ENCODE results near the gene FER1L5. TPM values are rescaled to one million over a fixed set of nuclear protein-coding genes. Genes with fewer than 3 reads are reported as not detected.

The FER1L5 gene
- total RNA-seq, 4 donors from 2014 or later = not detected

DNA sequence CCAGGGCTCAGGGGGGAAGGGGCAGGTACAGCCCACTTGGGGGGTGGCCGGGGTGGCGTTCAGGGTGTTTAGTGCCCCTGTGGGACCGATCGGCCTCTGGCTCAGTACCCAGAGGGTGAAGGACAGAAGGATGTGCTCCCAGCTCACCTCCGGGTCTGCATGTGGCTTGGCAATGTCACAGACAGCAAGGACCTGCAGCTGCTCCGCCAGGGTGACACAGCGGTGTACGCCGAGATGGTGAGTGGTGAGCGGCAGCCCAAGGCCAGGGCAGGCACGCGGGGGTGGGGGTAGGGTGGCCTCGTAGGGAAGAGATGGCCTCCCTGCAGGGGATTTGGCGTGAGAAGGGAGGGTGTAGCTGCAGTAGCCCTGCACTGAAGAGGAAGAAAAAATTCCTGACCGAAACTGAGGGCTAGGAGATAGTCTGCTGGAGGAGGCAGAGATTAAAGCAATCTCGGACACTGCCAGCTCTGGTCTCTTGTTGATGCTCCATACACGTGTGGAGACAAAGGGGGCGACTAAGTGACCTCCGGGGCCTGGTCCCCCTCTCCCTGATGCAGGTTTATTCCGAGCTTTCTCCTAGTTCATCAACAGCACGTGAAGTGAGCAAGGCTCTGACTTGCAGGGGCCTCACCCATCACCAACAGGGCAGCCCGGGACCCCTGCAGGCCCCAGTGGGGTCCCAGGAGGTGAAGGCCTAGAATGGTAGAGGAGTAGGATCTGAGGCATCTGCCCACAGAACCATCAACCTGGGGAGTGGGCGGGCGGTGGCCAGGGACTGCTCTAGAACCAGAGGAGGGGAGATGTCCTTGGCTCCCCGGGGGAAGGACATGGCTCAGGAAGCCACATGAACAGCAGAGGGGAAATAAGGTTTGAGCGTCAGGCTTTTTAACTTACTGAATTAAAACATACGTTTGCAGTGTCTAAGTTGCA is 45.4 kb downstream of the FER1L5 start:
- Histone ChIP-seq H3K9me3 (no peaks in the 10 kb centered on the region), H3K36me3 (no peaks in the 10 kb centered on the region), H3K4me3 (no peak overlapping the region), H3K4me1 (peaks cover 0 to 9% (median 4%) of the 10 kb centered on the region in 3 donors), H3K27me3 (peaks cover 30% of the 10 kb centered on the region), H3K27ac (no peak overlapping the region)
- ATAC-seq = no peak
- 72% methylated on average over 6 to 13 of the region's 27 CpGs for WGBS, 2 donors (ENCODE audit: low coverage in 1 of 2)
- TF ChIP-seq EP300 (IDR thresholded peaks at IDR 0.05) (no peak), POLR2A (IDR thresholded peaks at IDR 0.05) (no peak), POLR2AphosphoS5 (IDR thresholded peaks at IDR 0.05) (no peak)
- TF ChIP-seq, protein P1, sequence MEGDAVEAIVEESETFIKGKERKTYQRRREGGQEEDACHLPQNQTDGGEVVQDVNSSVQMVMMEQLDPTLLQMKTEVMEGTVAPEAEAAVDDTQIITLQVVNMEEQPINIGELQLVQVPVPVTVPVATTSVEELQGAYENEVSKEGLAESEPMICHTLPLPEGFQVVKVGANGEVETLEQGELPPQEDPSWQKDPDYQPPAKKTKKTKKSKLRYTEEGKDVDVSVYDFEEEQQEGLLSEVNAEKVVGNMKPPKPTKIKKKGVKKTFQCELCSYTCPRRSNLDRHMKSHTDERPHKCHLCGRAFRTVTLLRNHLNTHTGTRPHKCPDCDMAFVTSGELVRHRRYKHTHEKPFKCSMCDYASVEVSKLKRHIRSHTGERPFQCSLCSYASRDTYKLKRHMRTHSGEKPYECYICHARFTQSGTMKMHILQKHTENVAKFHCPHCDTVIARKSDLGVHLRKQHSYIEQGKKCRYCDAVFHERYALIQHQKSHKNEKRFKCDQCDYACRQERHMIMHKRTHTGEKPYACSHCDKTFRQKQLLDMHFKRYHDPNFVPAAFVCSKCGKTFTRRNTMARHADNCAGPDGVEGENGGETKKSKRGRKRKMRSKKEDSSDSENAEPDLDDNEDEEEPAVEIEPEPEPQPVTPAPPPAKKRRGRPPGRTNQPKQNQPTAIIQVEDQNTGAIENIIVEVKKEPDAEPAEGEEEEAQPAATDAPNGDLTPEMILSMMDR (IDR thresholded peaks at IDR 0.05) = no peak

DNA sequence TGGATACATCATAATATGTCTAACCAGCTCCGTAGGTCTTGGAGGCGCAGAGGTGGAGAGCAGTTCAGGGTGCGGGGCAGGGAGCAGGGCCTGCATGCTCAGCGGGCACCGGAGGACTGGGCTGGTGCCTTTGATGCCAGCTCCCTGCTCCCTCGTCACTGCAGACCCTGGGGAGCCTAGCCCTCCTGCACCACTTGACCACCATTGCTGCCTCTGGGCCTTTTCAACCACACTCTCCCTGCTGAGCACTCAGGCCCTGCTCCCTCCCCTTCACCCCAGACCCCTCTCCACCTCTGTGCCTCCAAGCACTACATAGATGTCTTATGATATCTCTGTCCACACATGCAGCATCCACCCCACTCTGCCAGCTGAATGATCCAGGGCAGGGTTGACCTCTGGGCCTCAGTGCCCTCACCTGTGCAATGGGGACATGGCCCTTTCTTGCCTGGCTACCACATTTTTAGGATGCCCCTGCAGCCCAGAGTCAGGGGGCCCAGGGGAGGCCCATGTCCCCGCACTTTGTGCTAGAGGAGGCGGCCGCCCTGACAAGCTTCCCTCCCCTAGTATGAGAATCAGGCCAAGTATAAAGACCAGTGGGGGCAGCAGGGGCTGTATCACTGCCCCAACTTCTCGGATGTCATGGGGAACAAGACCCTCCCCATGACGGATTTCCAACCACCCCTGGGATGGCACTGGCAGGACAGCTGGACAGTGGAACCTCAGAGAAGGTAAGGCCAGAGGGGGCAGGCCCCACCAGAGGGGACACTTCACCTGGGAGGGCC is 46.3 kb downstream of the FER1L5 start:
- H3K36me3 ChIP-seq = no peaks in the 10 kb centered on the region
- peaks cover 0 to 9% (median 4%) of the 10 kb centered on the region in 3 donors for H3K4me1 ChIP-seq
- no peak for ATAC-seq
- H3K4me3 ChIP-seq = no peak overlapping the region
- 90% methylated on average over 2 to 6 of the region's 11 CpGs for WGBS, 2 donors (ENCODE audit: low coverage in 1 of 2)
- no peak for TF ChIP-seq POLR2AphosphoS5 (IDR thresholded peaks at IDR 0.05)
- TF ChIP-seq, protein P1 (IDR thresholded peaks at IDR 0.05) = no peak
- no peak for TF ChIP-seq EP300 (IDR thresholded peaks at IDR 0.05)
- no peak for TF ChIP-seq POLR2A (IDR thresholded peaks at IDR 0.05)
- H3K27me3 ChIP-seq = peaks cover 26% of the 10 kb centered on the region
- H3K27ac ChIP-seq = no peak overlapping the region
- H3K9me3 ChIP-seq = no peaks in the 10 kb centered on the region

- WGBS, 2 donors (ENCODE audit: low coverage in 1 of 2) = 85 to 93% methylated on average over 3 to 6 of the region's 14 CpGs
- Histone ChIP-seq H3K27ac (no peak overlapping the region), H3K36me3 (no peaks in the 10 kb centered on the region), H3K9me3 (no peaks in the 10 kb centered on the region), H3K4me3 (no peak overlapping the region), H3K4me1 (peaks cover 0 to 9% (median 4%) of the 10 kb centered on the region in 3 donors), H3K27me3 (peaks cover 23% of the 10 kb centered on the region)
- TF ChIP-seq EP300 (IDR thresholded peaks at IDR 0.05) = no peak
- TF ChIP-seq POLR2AphosphoS5 (IDR thresholded peaks at IDR 0.05) = no peak
- TF ChIP-seq, protein P1 (IDR thresholded peaks at IDR 0.05) = no peak
- no peak for TF ChIP-seq POLR2A (IDR thresholded peaks at IDR 0.05)
- ATAC-seq = no peak
These were observed 46.9 kb downstream of the FER1L5 start for GRCh38 chr2:96689431-96689991.

DNA sequence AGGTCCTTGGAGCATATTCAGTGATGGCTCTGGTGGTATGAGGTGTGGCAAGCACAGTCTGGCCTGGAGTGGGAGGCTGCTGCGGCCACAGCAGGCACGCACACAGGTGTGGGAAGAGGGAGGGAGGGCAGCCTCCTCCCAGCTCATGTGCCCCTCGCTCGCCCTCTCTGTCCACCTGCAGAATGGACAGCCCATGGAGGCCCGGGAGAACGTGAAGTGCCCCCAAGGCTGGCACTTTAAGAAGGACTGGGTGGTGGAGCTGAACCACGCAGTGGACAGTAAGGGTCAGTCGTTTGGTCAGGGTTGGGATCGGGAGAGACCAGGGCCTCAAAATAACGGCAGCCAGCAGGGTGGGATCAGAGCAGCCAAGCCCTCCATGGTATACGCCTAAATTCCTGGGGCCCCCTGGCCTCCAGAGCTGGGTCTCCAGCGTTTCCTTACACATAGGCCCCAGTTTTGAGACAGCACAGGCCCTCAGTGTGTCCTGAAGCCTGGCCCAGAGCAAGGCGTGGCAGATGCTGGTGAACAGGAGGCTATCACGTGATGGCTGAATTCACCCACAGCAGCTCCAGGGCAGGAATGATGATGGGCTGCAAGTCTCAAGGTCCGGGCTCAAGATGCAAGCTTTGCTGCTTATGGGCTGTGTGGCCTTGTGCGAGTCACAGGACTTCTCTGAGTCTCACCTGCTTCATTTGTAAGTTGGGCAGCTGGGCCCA is 47.9 kb downstream of the FER1L5 start:
- ATAC-seq = no peak
- WGBS, 2 donors (ENCODE audit: low coverage in 1 of 2) = 83 to 93% methylated on average over 1 to 2 of the region's 16 CpGs
- Histone ChIP-seq H3K27ac (no peak overlapping the region), H3K9me3 (no peaks in the 10 kb centered on the region), H3K36me3 (no peaks in the 10 kb centered on the region), H3K27me3 (peaks cover 16% of the 10 kb centered on the region), H3K4me1 (peaks cover 0 to 6% (median 4%) of the 10 kb centered on the region in 3 donors), H3K4me3 (no peak overlapping the region)
- TF ChIP-seq, protein P1 (IDR thresholded peaks at IDR 0.05) = no peak
- no peak for TF ChIP-seq EP300 (IDR thresholded peaks at IDR 0.05)
